GM19238 (cell line): Measurements from ENCODE around the gene GBF1.
A peak's percentile ranks its signal among the peaks of the same experiment; 100 is the strongest.
"Not testable (repeated sequence)": the region's sequence is repeated elsewhere in the genome, so short reads cannot be mapped to it uniquely, and the experiment has no call there.

Experiments used
- DNase-seq: peaks from one replicate; pipeline ENCODE4 v3.0.0; 2011; ENCODE audit warnings: low spot score; ENCODE audit not compliant: insufficient read length

The GBF1 gene

DNA sequence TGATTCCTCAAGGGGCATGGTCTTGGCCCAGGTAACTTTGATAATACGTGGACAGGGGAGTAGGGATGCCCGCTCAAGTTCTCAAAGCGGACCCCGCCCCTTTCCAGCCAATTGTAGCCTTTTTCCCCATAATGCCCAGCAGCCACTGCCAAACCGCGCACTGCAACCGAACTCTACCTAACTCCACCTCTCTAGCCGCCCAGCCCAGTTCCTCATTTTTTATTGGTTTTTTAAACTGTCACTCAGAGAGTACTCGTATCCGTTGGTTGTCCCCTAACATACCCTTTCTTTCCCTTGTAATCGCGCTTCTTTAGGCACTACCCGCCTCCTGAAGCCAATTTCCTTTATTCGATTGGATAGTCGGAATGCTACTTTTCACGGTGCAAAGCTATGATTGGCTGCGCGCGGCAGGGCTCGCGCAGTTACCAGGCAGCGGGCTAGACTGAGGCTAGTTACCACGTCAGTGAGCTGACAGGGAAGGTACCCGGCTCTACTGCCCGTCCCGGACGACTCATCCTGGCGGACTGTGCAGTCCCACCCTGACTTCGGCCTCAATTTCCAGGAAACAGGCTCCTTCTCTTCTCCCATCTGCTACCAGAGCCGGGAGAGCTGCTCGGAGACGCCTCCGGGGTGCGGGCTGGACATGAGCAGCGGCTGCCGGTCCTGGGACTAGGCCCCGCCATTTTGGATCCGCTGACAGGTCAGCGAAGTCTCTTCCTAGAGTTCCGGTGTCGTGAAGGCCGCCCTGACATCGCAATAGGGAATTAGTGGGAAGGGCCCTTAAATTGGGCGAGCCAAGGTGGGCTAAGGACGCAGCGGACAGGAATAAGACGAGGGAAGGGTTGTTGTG lies at the start of gene GBF1:
TSS of gene GBF1 (plus strand) at position 451 of the 850 bp plus-strand sequence. CDS start 13,407 bp downstream, outside the sequence.
- DNase-seq: peak; percentile 92

DNA sequence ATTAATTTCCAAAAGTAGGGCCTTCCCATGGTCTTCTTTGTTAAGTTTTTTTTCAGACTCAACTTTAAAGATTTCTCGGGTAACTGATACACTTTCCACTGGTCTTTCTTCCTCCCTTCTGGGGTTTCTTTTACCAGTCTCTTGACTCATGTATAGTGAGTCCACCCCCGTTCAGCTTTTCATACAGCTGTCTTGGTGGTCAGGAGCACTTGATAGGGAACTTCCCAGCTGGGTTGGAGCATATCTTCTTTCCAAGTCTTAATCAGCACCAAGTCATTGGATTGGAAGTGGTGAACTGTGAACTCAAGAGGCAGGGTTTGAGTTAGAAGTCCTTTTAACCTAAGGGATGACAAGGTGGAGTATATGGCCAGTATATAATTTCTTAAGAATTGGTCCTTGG lies 48.4 kb upstream of the GBF1 start:
- no peak for DNase-seq

DNA sequence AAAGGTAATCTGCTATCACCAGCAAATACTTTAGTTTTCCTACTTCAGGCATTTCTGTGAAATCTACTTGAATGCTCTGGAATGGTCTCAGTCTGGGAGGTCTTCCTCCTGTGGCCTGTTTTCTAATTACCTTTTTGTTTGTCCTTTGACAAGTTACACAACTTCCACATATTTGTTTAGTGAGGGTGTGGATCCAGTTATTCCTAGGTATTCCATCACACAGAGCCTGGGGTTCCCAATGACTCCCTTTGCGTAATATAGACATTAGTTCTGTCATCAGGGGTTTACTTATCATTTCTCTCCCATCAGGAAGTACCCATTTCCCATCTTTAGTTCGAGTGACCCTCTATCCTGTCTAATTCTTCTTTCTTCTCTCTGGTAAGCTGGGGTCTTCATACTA lies 47.3 kb upstream of the GBF1 start:
- DNase-seq: no peak

- DNase-seq: no peak
Measured at GRCh38 chr10:102200751-102201640, 44.3 kb upstream of the GBF1 start.

GRCh38 chr10:102202386-102202785 lies 42.9 kb upstream of the GBF1 start:
- DNase-seq: no peak

- no peak for DNase-seq
Measured at GRCh38 chr10:102208311-102209035, 36.9 kb upstream of the GBF1 start.

- no peak for DNase-seq
Measured at GRCh38 chr10:102211615-102212299, 33.6 kb upstream of the GBF1 start.

- DNase-seq: not testable (repeated sequence)
Measured at GRCh38 chr10:102213599-102213998, 31.7 kb upstream of the GBF1 start.

GRCh38 chr10:102219370-102219769 lies 26.0 kb upstream of the GBF1 start:
- DNase-seq: no peak

DNA sequence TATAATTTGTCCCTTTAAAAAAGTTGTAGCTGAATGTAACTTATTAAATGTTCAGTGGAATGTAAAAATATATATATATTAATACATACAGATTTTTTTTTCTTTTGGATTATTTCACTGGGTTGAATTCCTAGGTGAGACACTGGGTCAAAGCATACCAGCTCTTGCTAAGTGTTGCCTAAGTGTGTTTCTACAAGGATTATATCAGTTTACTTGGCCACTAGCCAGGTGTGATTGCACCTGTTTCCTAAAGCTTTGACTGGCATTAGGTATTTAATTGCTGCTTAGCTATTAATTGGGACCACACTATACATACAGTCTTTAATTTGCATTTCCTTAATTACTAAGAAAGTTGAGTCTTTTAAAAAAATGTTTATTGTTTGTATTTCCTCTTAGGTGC lies 24.7 kb upstream of the GBF1 start:
- no peak for DNase-seq

GRCh38 chr10:102222797-102223196 lies 22.5 kb upstream of the GBF1 start:
- no peak for DNase-seq

- DNase-seq: peak; percentile 95
Measured at GRCh38 chr10:102225646-102226541, 19.4 kb upstream of the GBF1 start, which contains the start of gene ELOVL3. Gene ELOVL3, plus strand, starts transcription at chr10:102226299. Its CDS starts 250 bp downstream, at chr10:102226549.

GRCh38 chr10:102226542-102226870 lies 18.8 kb upstream of the GBF1 start:
- no peak for DNase-seq

DNA sequence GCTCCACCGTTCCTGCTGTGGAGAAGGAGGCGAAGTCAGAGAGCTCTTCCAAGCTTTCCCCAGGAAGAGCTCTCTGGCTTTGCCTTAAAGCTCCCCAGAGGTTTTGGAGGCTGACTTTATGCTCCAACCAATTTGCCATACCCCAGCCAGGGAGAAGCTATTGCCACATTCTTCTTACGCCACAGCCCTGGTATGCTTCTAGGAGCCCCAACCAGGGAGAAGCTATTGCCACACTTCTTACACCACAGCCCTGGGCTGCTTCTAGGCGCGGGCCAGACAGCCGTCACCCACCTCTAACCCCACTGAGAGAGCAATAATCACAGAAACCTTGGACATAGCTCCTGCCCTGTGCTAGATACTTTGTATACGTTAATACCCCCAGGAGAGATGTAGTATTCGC lies 18.3 kb upstream of the GBF1 start:
- no peak for DNase-seq

GRCh38 chr10:102229810-102230263 lies 15.5 kb upstream of the GBF1 start:
- peak; percentile 80 for DNase-seq

- peak; percentile 24 for DNase-seq
Measured at GRCh38 chr10:102230264-102230860, 15.0 kb upstream of the GBF1 start.

GRCh38 chr10:102230861-102231356 lies 14.4 kb upstream of the GBF1 start:
- peak; percentile 37 for DNase-seq

DNA sequence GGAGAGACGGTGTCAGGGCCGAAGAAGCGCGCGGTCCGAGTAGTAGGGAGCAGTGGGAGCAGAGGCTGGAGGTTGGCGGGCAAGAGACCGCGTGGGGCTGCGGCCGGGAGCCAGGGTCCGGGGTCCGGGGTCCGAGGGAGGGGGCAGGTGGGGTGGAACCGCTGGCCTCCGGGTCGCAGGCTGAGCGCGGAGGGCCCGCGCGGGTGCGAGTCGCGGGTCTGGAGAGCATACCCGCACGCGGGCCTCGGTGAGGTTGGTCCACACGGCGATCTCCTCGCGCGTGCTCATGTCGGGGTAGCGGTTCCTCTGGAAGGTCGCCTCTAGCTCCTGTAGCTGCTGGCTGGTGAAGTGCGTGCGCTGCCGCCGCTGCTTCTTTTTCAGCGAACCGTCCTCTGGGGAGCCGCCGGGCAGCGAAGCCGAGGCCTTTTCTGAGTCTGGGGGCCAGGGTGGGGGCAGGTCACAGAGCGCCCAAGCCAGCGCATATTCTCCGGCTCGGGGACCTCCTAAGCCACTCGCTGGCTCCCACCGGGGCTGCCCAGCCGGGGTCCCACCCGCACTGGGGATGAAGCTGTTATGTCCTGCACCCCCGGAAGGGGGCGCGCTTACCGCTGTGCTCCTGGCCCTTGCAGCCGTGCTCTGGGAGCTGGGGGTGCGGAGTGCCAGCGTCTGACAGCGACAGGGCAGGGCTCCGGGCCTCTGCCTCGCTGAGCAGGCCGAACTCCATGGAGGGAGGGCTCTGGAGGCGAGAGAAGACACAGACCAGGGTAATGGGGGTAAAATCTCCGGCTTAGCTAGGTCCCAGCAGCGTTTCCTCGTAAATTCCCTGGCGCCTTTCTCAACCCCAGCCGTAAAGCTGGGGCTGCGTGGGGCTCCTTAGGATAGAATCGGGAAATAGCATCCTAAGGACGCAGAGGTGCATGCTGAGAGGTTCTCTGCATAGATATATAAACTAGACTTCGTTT lies 13.7 kb upstream of the GBF1 start:
- peak; percentile 63 for DNase-seq
